H1 (cell line): ENCODE results near the gene TBC1D22A. TPM values are rescaled to one million over a fixed set of nuclear protein-coding genes. Genes with fewer than 3 reads are reported as not detected.
A peak's percentile ranks its signal among the peaks of the same experiment; 100 is the strongest.

ENCODE experiments used
- CTCF ChIA-PET: fragments of 300-600 bp; sonication (Branson Sonifier 250); formaldehyde crosslinking; loops from one replicate; lab custom pipeline; 2021; ENCODE audit not compliant: partially characterized antibody; lab: Charles Lee
- POLR2A ChIA-PET: fragments of 300-600 bp; sonication (Branson Sonifier 250); formaldehyde crosslinking; loops from one replicate; lab custom pipeline; 2021; ENCODE audit warnings: inconsistent platforms; ENCODE audit not compliant: partially characterized antibody; lab: Charles Lee
- DNase-seq, 2 experiments: peaks; one replicate each; pipeline versions ENCODE4 v3.0.0 to v3.0.0-alpha.2; 2010 to 2022; ENCODE audit warnings: low spot score in 2 of 2, low read depth in 1 of 2, mixed read lengths in 1 of 2
- FAIRE-seq: peaks from 2 replicates; lab custom pipeline; 2011; peaks lifted over from hg19 to GRCh38; lab: Jason Lieb, UNC
- H2AFZ ChIP-seq: 2 replicates; pipeline ENCODE4 v1.8.1; 2012; ENCODE audit warnings: low read length, inconsistent platforms
- H2AK5ac ChIP-seq: 2 replicates; pipeline ENCODE4 v1.6.1; 2013; ENCODE audit warnings: low read depth, low read length
- H2BK120ac ChIP-seq: replicated peaks from 2 replicates; pipeline ENCODE3; 2013; ENCODE audit warnings: low read depth, low read length, inconsistent platforms
- H2BK12ac ChIP-seq: 2 replicates; pipeline ENCODE4 v1.6.1; 2013; ENCODE audit warnings: low read depth, low read length
- H2BK15ac ChIP-seq: 2 replicates; pipeline ENCODE4 v1.6.1; 2013; ENCODE audit warnings: low read length
- H2BK20ac ChIP-seq: 2 replicates; pipeline ENCODE4 v1.6.1; 2013; ENCODE audit warnings: low read length
- H2BK5ac ChIP-seq: 2 replicates; pipeline ENCODE4 v1.6.1; 2013; ENCODE audit warnings: low read depth, low read length
- H3K14ac ChIP-seq: 2 replicates; pipeline ENCODE4 v1.6.1; 2013; ENCODE audit warnings: inconsistent platforms; ENCODE audit not compliant: insufficient read length
- H3K18ac ChIP-seq: 2 replicates; pipeline ENCODE4 v1.6.1; 2013; ENCODE audit warnings: low read length; ENCODE audit errors: extremely low read depth
- H3K23ac ChIP-seq: 2 replicates; pipeline ENCODE4 v1.6.1; 2013; ENCODE audit warnings: inconsistent platforms; ENCODE audit not compliant: insufficient read length
- H3K23me2 ChIP-seq: 2 replicates; pipeline ENCODE4 v1.6.1; 2013; ENCODE audit warnings: low read depth, low read length
- H3K27ac ChIP-seq: 2 replicates; pipeline ENCODE4 v1.6.1; 2011; ENCODE audit warnings: low read depth, low read length, inconsistent platforms
- H3K27me3 ChIP-seq, 4 experiments: replicated peaks in 1 of 4; 1 replicate in 1 of 4; 2 replicates in 3 of 4; pipeline versions ENCODE4 v1.6.1 to v1.8.1; 2011 to 2013; ENCODE audit warnings: low read length in 3 of 4, mild to moderate bottlenecking in 3 of 4, inconsistent platforms in 2 of 4, mixed read lengths in 2 of 4, moderate library complexity in 1 of 4; ENCODE audit not compliant: control insufficient read depth in 3 of 4, insufficient read depth in 3 of 4; ENCODE audit errors: extremely low read depth in 1 of 4
- H3K36me3 ChIP-seq, 4 experiments: 2 replicates each; pipeline versions ENCODE4 v1.6.1 to v1.8.1; 2011 to 2013; ENCODE audit warnings: mild to moderate bottlenecking in 4 of 4, low read length in 3 of 4, moderate library complexity in 2 of 4, control low read depth in 1 of 4, inconsistent platforms in 1 of 4; ENCODE audit not compliant: insufficient read depth in 4 of 4, control insufficient read depth in 2 of 4
- H3K4ac ChIP-seq: replicated peaks from 2 replicates; pipeline ENCODE3; 2013; ENCODE audit warnings: low read length, low read depth, mixed read lengths, inconsistent platforms; ENCODE audit not compliant: insufficient read length
- H3K4me1 ChIP-seq, 4 experiments: replicated peaks in 1 of 4; 1 replicate in 1 of 4; 2 replicates in 3 of 4; pipeline versions ENCODE4 v1.6.1 to v1.8.1; 2011 to 2013; ENCODE audit warnings: low read length in 3 of 4, inconsistent platforms in 2 of 4, mixed read lengths in 1 of 4; ENCODE audit not compliant: insufficient read depth in 4 of 4, control insufficient read depth in 3 of 4
- H3K4me2 ChIP-seq, 2 experiments: 2 replicates each; pipeline versions ENCODE4 v1.6.1 to v1.8.1; 2011 to 2013; ENCODE audit warnings: low read depth in 2 of 2, low read length in 2 of 2, control low read depth in 1 of 2, inconsistent platforms in 1 of 2, mild to moderate bottlenecking in 1 of 2; ENCODE audit not compliant: insufficient read depth in 1 of 2
- H3K4me3 ChIP-seq, 4 experiments: fragments of 200-600, 300-600 bp in 1 of 4; sonication (generic), shearing (Covaris generic), sonication (Bioruptor Twin) in 1 of 4; 2 replicates each; pipeline versions ENCODE4 v1.5.1 to v1.8.1; 2011 to 2016; ENCODE audit warnings: low read length in 4 of 4, low read depth in 3 of 4, control low read depth in 2 of 4, inconsistent platforms in 2 of 4, mild to moderate bottlenecking in 2 of 4, mixed read lengths in 1 of 4, moderate library complexity in 1 of 4; ENCODE audit not compliant: insufficient read depth in 2 of 4; ENCODE audit errors: extremely low read depth in 1 of 4
- H3K56ac ChIP-seq: replicated peaks from 2 replicates; pipeline ENCODE3; 2013; ENCODE audit warnings: low read depth, mild to moderate bottlenecking, mixed read lengths, low read length, inconsistent platforms; ENCODE audit not compliant: insufficient read length
- H3K79me1 ChIP-seq: 2 replicates; pipeline ENCODE4 v1.6.1; 2013; ENCODE audit warnings: low read depth, low read length, control low read depth
- H3K79me2 ChIP-seq, 2 experiments: 2 replicates each; pipeline versions ENCODE4 v1.6.1 to v1.8.1; 2012 to 2013; ENCODE audit warnings: low read length in 2 of 2, mild to moderate bottlenecking in 2 of 2, inconsistent platforms in 1 of 2; ENCODE audit not compliant: insufficient read depth in 2 of 2, control insufficient read depth in 1 of 2
- H3K9ac ChIP-seq, 4 experiments: replicated peaks in 1 of 4; 1 replicate in 1 of 4; 2 replicates in 3 of 4; pipeline versions ENCODE4 v1.6.1 to v1.8.1; 2011 to 2013; ENCODE audit warnings: low read depth in 3 of 4, low read length in 3 of 4, control low read depth in 2 of 4, mild to moderate bottlenecking in 2 of 4, moderate library complexity in 2 of 4, inconsistent platforms in 1 of 4; ENCODE audit errors: extremely low read depth in 1 of 4
- H3K9me3 ChIP-seq, 2 experiments: 2 replicates each; pipeline versions ENCODE4 v1.6.1 to v1.8.1; 2012 to 2013; ENCODE audit warnings: mild to moderate bottlenecking in 2 of 2, moderate library complexity in 2 of 2, control low read depth in 1 of 2, inconsistent platforms in 1 of 2, low read depth in 1 of 2, low read length in 1 of 2, mixed read lengths in 1 of 2; ENCODE audit not compliant: insufficient read depth in 2 of 2
- H4K20me1 ChIP-seq, 2 experiments: replicated peaks in 1 of 2; 2 replicates each; pipeline versions ENCODE3 to v1.8.1; 2011 to 2013; ENCODE audit warnings: inconsistent platforms in 2 of 2, low read length in 2 of 2, mild to moderate bottlenecking in 1 of 2; ENCODE audit not compliant: insufficient read depth in 2 of 2, control insufficient read depth in 1 of 2
- H4K5ac ChIP-seq: 2 replicates; pipeline ENCODE4 v1.6.1; 2013; ENCODE audit warnings: low read length, low read depth, mixed read lengths, inconsistent platforms; ENCODE audit not compliant: insufficient read length
- H4K8ac ChIP-seq: 2 replicates; pipeline ENCODE4 v1.8.0; 2013; ENCODE audit warnings: mild to moderate bottlenecking, moderate library complexity, low read length, inconsistent platforms; ENCODE audit not compliant: insufficient read depth; ENCODE audit errors: extremely low read depth
- H4K91ac ChIP-seq: replicated peaks from 2 replicates; pipeline ENCODE3; 2013; ENCODE audit warnings: low read length, mixed read lengths, inconsistent platforms; ENCODE audit not compliant: insufficient read length
- CHD1 ChIP-seq: IDR thresholded peaks from 2 replicates; pipeline ENCODE4 v1.6.1; 2012; ENCODE audit warnings: low read depth, low read length, improper control_type of control experiment
- CTCF ChIP-seq, 3 experiments: IDR thresholded peaks; 1 replicate in 2 of 3; 2 replicates in 1 of 3; pipeline versions ENCODE4 v1.5.1 to v1.6.1; 2011; ENCODE audit warnings: low read length in 3 of 3, mild to moderate bottlenecking in 3 of 3, inconsistent platforms in 2 of 3, low read depth in 1 of 3, moderate library complexity in 1 of 3; ENCODE audit not compliant: insufficient read depth in 1 of 3; ENCODE audit errors: control extremely low read depth in 1 of 3
- EP300 ChIP-seq, 2 experiments: IDR thresholded peaks; 1 replicate in 1 of 2; 2 replicates in 1 of 2; pipeline ENCODE4 v1.6.1; 2011 to 2012; ENCODE audit warnings: low read depth in 2 of 2, low read length in 2 of 2, mild to moderate bottlenecking in 2 of 2, borderline replicate concordance in 1 of 2, inconsistent platforms in 1 of 2, moderate library complexity in 1 of 2
- FOSL1 ChIP-seq: IDR thresholded peaks from 2 replicates; pipeline ENCODE4 v1.6.1; 2011; ENCODE audit warnings: mild to moderate bottlenecking, low read depth, low read length, moderate library complexity; ENCODE audit not compliant: insufficient read depth
- MAFK ChIP-seq: IDR thresholded peaks from 2 replicates; pipeline ENCODE4 v1.6.1; 2012; ENCODE audit warnings: low read depth, mild to moderate bottlenecking, improper control_type of control experiment, low read length
- POLR2A ChIP-seq, 2 experiments: IDR thresholded peaks; 1 replicate in 1 of 2; 2 replicates in 1 of 2; pipeline ENCODE4 v1.6.1; 2011; ENCODE audit warnings: low read depth in 2 of 2, low read length in 2 of 2, mild to moderate bottlenecking in 2 of 2; ENCODE audit errors: control extremely low read depth in 1 of 2
- RNF2 ChIP-seq: fragments of 200-900, 300-1000 bp; sonication (generic); IDR thresholded peaks from 2 replicates; pipeline ENCODE4 v1.7.1; 2016; ENCODE audit warnings: borderline replicate concordance, low read depth, mild to moderate bottlenecking, antibody characterized with exemption, low read length; ENCODE audit not compliant: poor library complexity, severe bottlenecking; ENCODE audit errors: missing control alignments
- WGBS, 2 experiments: shearing (Covaris generic) in 1 of 2; methylation state at CpG; one replicate each; pipeline versions ENCODE4 v1.1.6 to v1.1.7; 2013 to 2015; ENCODE audit warnings: low lambda C conversion rate in 2 of 2, mixed read lengths in 2 of 2, inconsistent platforms in 1 of 2, low coverage in 1 of 2, missing lambda C conversion rate in 1 of 2; ENCODE audit not compliant: insufficient replicate concordance in 2 of 2, insufficient coverage in 1 of 2, insufficient read length in 1 of 2; ENCODE audit errors: extremely low coverage in 1 of 2, missing lambda C conversion rate in 1 of 2; 5-methylcytosine and 5-hydroxymethylcytosine counted together
- polyA plus RNA-seq, 7 experiments: library from polyadenylated mRNA; depleted of rRNA in 3 of 7; stranded (reverse) in 5 of 7; unstranded in 2 of 7; fragments of >200 nt in 5 of 7; fragments of 200-250 nt in 2 of 7; gene quantifications; 1 replicate in 5 of 7; 2 replicates in 1 of 7; 4 replicates in 1 of 7; pipeline versions ENCODE4 v1.2.1 to v1.2.3, GENCODE V29; 2011 to 2013; ENCODE audit warnings: missing spikeins in 2 of 7, mixed read lengths in 2 of 7
- total RNA-seq: library from RNA; stranded (reverse); fragmentation: NEBNext Ultra II Directional; extraction: Animal tissue kit (Norgen Biotek cat#: 25700); gene quantifications from 2 replicates; pipeline ENCODE4 v1.2.1, GENCODE V29; 2021
- TF ChIP-seq, protein P1 (sequence below): IDR thresholded peaks from 2 replicates; pipeline ENCODE4 v1.6.1; 2012; ENCODE audit warnings: low read length, inconsistent platforms
- TF ChIP-seq, protein P2 (sequence below): IDR thresholded peaks from 2 replicates; pipeline ENCODE4 v1.6.1; 2012; ENCODE audit warnings: inconsistent platforms

TBC1D22A gene
- total and polyA plus RNA-seq, 2 of the 8 experiments (the other 6 are each of a cell fraction or from before 2014, with no cell fraction given), result 11.9 to 18.4 TPM

DNA sequence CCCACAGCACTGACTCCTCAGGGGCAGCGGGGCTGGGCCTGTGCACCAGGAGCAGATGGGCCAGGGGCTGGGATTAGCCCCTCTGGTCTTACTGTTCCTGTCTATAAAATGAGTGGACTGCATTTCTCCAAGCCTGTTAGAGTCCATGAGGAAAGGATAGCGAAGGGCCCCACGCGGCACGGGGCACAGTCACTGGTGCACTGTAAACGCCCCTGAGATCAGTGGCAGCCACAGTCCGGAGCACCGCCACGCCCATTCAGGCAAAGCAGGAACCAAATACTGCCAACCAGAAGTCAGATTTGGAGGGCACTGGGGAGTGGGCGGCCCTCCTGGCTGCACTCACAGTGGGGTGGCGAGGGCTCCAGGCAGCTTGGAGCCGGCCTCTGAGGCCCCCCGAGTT lies 387.5 kb downstream of the TBC1D22A start:
- no peaks in the 10 kb centered on the region for H3K27me3 ChIP-seq
- H2BK12ac ChIP-seq, result no peak overlapping the region
- H3K27ac ChIP-seq, result no peak overlapping the region
- H3K79me1 ChIP-seq, result no peaks in the 10 kb centered on the region
- no peak overlapping the region for H3K56ac ChIP-seq
- CTCF ChIA-PET, result no interaction called here
- H3K9ac ChIP-seq, result no peak overlapping the region
- DNase-seq (no peak), FAIRE-seq (no peak)
- H3K14ac ChIP-seq, result no peak overlapping the region
- H2BK15ac ChIP-seq, result no peak overlapping the region
- no peak overlapping the region for H2BK20ac ChIP-seq
- H3K23me2 ChIP-seq, result no peaks in the 10 kb centered on the region
- no peak overlapping the region for H2AFZ ChIP-seq
- H4K20me1 ChIP-seq, result peaks cover 2 to 3% of the 10 kb centered on the region in 2 experiments
- no peaks in the 10 kb centered on the region for H3K79me2 ChIP-seq
- no peak overlapping the region for H4K91ac ChIP-seq
- H3K36me3 ChIP-seq, result no peaks in the 10 kb centered on the region
- H3K4me2 ChIP-seq, result no peak overlapping the region
- H2AK5ac ChIP-seq, result no peak overlapping the region
- no peak overlapping the region for H2BK5ac ChIP-seq
- no peak overlapping the region for H3K4ac ChIP-seq
- H3K23ac ChIP-seq, result no peak overlapping the region
- POLR2A ChIA-PET, result no interaction called here
- H3K4me3 ChIP-seq, result no peak overlapping the region
- H4K8ac ChIP-seq, result peak overlapping the region; percentile 76
- H3K18ac ChIP-seq, result no peak overlapping the region
- no peak overlapping the region for H4K5ac ChIP-seq
- no peaks in the 10 kb centered on the region; a peak in 1 of 4 replicates for H3K9me3 ChIP-seq
- no peaks in the 10 kb centered on the region for H3K4me1 ChIP-seq
- WGBS, 2 experiments, result 95% methylated on average over 13 of the region's 13 CpGs; no CpG with 5 or more reads in 1 of the 2 experiments
- H2BK120ac ChIP-seq, result no peak overlapping the region
- TF ChIP-seq, protein P1, sequence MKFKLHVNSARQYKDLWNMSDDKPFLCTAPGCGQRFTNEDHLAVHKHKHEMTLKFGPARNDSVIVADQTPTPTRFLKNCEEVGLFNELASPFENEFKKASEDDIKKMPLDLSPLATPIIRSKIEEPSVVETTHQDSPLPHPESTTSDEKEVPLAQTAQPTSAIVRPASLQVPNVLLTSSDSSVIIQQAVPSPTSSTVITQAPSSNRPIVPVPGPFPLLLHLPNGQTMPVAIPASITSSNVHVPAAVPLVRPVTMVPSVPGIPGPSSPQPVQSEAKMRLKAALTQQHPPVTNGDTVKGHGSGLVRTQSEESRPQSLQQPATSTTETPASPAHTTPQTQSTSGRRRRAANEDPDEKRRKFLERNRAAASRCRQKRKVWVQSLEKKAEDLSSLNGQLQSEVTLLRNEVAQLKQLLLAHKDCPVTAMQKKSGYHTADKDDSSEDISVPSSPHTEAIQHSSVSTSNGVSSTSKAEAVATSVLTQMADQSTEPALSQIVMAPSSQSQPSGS, result no peak
- no peak for TF ChIP-seq FOSL1
- TF ChIP-seq RNF2, result no peak
- no peak for TF ChIP-seq EP300 (IDR thresholded peaks at IDR 0.05; ENCODE audit: borderline replicate concordance in 1 of 2, low read depth in 2 of 2, low read length in 2 of 2)
- no peak for TF ChIP-seq CTCF (IDR thresholded peaks at IDR 0.05; ENCODE audit: control extremely low read depth in 1 of 3, insufficient read depth in 1 of 3, low read depth in 1 of 3, low read length in 3 of 3)
- no peak for TF ChIP-seq MAFK
- no peak for TF ChIP-seq CHD1
- no peak for TF ChIP-seq POLR2A (IDR thresholded peaks at IDR 0.05; ENCODE audit: control extremely low read depth in 1 of 2, low read depth in 2 of 2, low read length in 2 of 2)
- TF ChIP-seq, protein P2, sequence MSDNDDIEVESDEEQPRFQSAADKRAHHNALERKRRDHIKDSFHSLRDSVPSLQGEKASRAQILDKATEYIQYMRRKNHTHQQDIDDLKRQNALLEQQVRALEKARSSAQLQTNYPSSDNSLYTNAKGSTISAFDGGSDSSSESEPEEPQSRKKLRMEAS, result no peak
